SK-N-SH (cell line): Measurements from ENCODE around the gene RHOU. TPM values are rescaled to one million over a fixed set of nuclear protein-coding genes. Genes with fewer than 3 reads are reported as not detected.

Experiments
- CTCF ChIA-PET: fragments of 300-600, 350-600 bp; formaldehyde crosslinking; extraction: SDS; loops from one replicate; lab custom pipeline; 2021; lab: Yijun Ruan, JAX
- POLR2A ChIA-PET: fragments of 350-600 bp; sonication (Branson Sonifier 250); formaldehyde crosslinking; extraction: SDS; loops from one replicate; lab custom pipeline; 2020; ENCODE audit warnings: antibody characterized with exemption, inconsistent platforms; lab: Yijun Ruan, JAX
- DNase-seq: peaks from one replicate; pipeline ENCODE4 v3.0.0; 2012
- H2AFZ ChIP-seq: fragments of 200-600 bp; sonication (generic); 2 replicates; pipeline ENCODE4 v1.8.1; 2016; ENCODE audit warnings: antibody characterized with exemption, mild to moderate bottlenecking, low read depth
- H3F3A ChIP-seq: fragments of 200-600 bp; sonication (generic); replicated peaks from 2 replicates; pipeline ENCODE3; 2016; ENCODE audit warnings: antibody characterized with exemption, mild to moderate bottlenecking; ENCODE audit not compliant: insufficient read depth
- H3K27ac ChIP-seq, 2 experiments: fragments of 200-500 bp in 1 of 2; fragments of 200-600 bp in 1 of 2; sonication (Bioruptor generic) in 1 of 2; sonication (generic), shearing (Covaris generic) in 1 of 2; 2 replicates each; pipeline versions ENCODE4 v1.5.1 to v1.6.1; 2014 to 2016; ENCODE audit warnings: low read depth in 2 of 2, inconsistent platforms in 1 of 2, low read length in 1 of 2, mild to moderate bottlenecking in 1 of 2, mixed read lengths in 1 of 2
- H3K27me3 ChIP-seq: fragments of 200-600 bp; sonication (generic), shearing (Covaris generic); 2 replicates; pipeline ENCODE4 v1.6.1; 2016; ENCODE audit warnings: mixed run types; ENCODE audit not compliant: insufficient read depth
- H3K36me3 ChIP-seq, 2 experiments: fragments of 200-500 bp in 1 of 2; fragments of 200-600 bp in 1 of 2; sonication (Bioruptor generic) in 1 of 2; sonication (generic) in 1 of 2; replicated peaks in 1 of 2; 2 replicates each; pipeline versions ENCODE3 to v1.5.1; 2014 to 2016; ENCODE audit warnings: low read length in 1 of 2, mild to moderate bottlenecking in 1 of 2; ENCODE audit not compliant: insufficient read depth in 2 of 2, control insufficient read depth in 1 of 2
- H3K4me1 ChIP-seq, 2 experiments: fragments of 200-500 bp in 1 of 2; fragments of 200-600 bp in 1 of 2; sonication (Bioruptor generic) in 1 of 2; sonication (generic), shearing (Covaris generic) in 1 of 2; 2 replicates each; pipeline versions ENCODE4 v1.5.1 to v1.6.1; 2014 to 2016; ENCODE audit warnings: low read depth in 1 of 2, low read length in 1 of 2, mixed run types in 1 of 2; ENCODE audit not compliant: insufficient read depth in 2 of 2, control insufficient read depth in 1 of 2
- H3K4me2 ChIP-seq: fragments of 200-600 bp; sonication (generic), shearing (Covaris generic); 2 replicates; pipeline ENCODE4 v1.6.1; 2017; ENCODE audit warnings: mixed run types
- H3K4me3 ChIP-seq, 2 experiments: fragments of 200-500 bp in 1 of 2; fragments of 200-600 bp in 1 of 2; sonication (Bioruptor generic) in 1 of 2; sonication (generic), shearing (Covaris generic) in 1 of 2; 2 replicates each; pipeline versions ENCODE4 v1.5.1 to v1.8.1; 2014 to 2016; ENCODE audit warnings: low read depth in 2 of 2, inconsistent platforms in 1 of 2, low read length in 1 of 2, mild to moderate bottlenecking in 1 of 2, mixed read lengths in 1 of 2, moderate library complexity in 1 of 2
- H3K79me2 ChIP-seq: fragments of 200-600 bp; sonication (generic); 2 replicates; pipeline ENCODE4 v1.8.1; 2017; ENCODE audit warnings: mild to moderate bottlenecking; ENCODE audit not compliant: insufficient read depth
- H3K9ac ChIP-seq: fragments of 200-600 bp; sonication (generic); 2 replicates; pipeline ENCODE4 v1.6.1; 2017; ENCODE audit warnings: mixed run types
- H3K9me2 ChIP-seq: fragments of 200-600 bp; sonication (generic); 2 replicates; pipeline ENCODE4 v1.6.1; 2017; ENCODE audit warnings: mixed run types
- H3K9me3 ChIP-seq: fragments of 200-600 bp; sonication (generic); 2 replicates; pipeline ENCODE4 v1.6.1; 2017; ENCODE audit warnings: mixed run types, mild to moderate bottlenecking, moderate library complexity
- H4K20me1 ChIP-seq: fragments of 200-600 bp; sonication (generic); 2 replicates; pipeline ENCODE4 v1.6.1; 2017; ENCODE audit warnings: mild to moderate bottlenecking, mixed run types; ENCODE audit not compliant: insufficient read depth
- EZH2phosphoT487 ChIP-seq: fragments of 200-600 bp; sonication (generic); IDR thresholded peaks from 2 replicates; pipeline ENCODE4 v1.6.1; 2017; ENCODE audit warnings: low read depth, mixed run types, mild to moderate bottlenecking, antibody characterized with exemption, moderate library complexity, borderline replicate concordance
- FOXM1 ChIP-seq: IDR thresholded peaks from 2 replicates; pipeline ENCODE4 v1.4.0; 2012; ENCODE audit warnings: low read depth, mild to moderate bottlenecking
- GABPA ChIP-seq: IDR thresholded peaks from 2 replicates; pipeline ENCODE4 v1.4.0; 2012; ENCODE audit warnings: low read depth, mild to moderate bottlenecking
- JUND ChIP-seq: IDR thresholded peaks from 2 replicates; pipeline ENCODE4 v1.4.0; 2012
- MXI1 ChIP-seq: IDR thresholded peaks from 2 replicates; pipeline ENCODE4 v1.6.1; 2012; ENCODE audit warnings: mild to moderate bottlenecking, low read depth, low read length, improper control_type of control experiment
- NRF1 ChIP-seq: IDR thresholded peaks from 2 replicates; pipeline ENCODE4 v1.6.1; 2012; ENCODE audit warnings: low read depth, mild to moderate bottlenecking, low read length
- RFX5 ChIP-seq: IDR thresholded peaks from 2 replicates; pipeline ENCODE4 v1.6.1; 2012; ENCODE audit warnings: mild to moderate bottlenecking, improper control_type of control experiment, low read length
- RXRA ChIP-seq: IDR thresholded peaks from 2 replicates; pipeline ENCODE4 v1.4.0; 2012; ENCODE audit warnings: low read depth, mild to moderate bottlenecking, borderline replicate concordance
- TCF12 ChIP-seq: IDR thresholded peaks from 2 replicates; pipeline ENCODE4 v1.4.0; 2012
- USF1 ChIP-seq: IDR thresholded peaks from 2 replicates; pipeline ENCODE4 v1.4.0; 2012; ENCODE audit warnings: low read depth, borderline replicate concordance
- YY1 ChIP-seq: IDR thresholded peaks from 2 replicates; pipeline ENCODE4 v1.4.0; 2012; ENCODE audit warnings: low read depth, mild to moderate bottlenecking
- ZBTB33 ChIP-seq: IDR thresholded peaks from 2 replicates; pipeline ENCODE4 v1.4.0; 2012; ENCODE audit warnings: low read depth, borderline replicate concordance
- whole genome bisulfite sequencing: methylation state at CpG from one replicate; pipeline ENCODE4 v1.1.6; 2017; ENCODE audit warnings: low lambda C conversion rate; 5-methylcytosine and 5-hydroxymethylcytosine counted together
- polyA plus RNA-seq, 3 experiments: library from polyadenylated mRNA; depleted of rRNA; stranded (reverse); fragments of >200 nt; gene quantifications; 2 replicates each; pipeline ENCODE4 v1.2.3, GENCODE V29; 2012
- TF ChIP-seq, protein P1 (sequence below): fragments of 150-350 bp; IDR thresholded peaks from 2 replicates; pipeline ENCODE4 v1.6.1; 2016; ENCODE audit warnings: mild to moderate bottlenecking, low read depth, low read length
- TF ChIP-seq, protein P2 (sequence below): IDR thresholded peaks from 2 replicates; pipeline ENCODE4; 2012
- TF ChIP-seq, protein P3 (sequence below): fragments of 150-350 bp; IDR thresholded peaks from 2 replicates; pipeline ENCODE4 v1.6.1; 2017; ENCODE audit warnings: antibody characterized with exemption, low read length, low read depth, borderline replicate concordance

The RHOU gene
- polyA plus RNA-seq, 1 of the 3 experiments (the other 2 are of a cell fraction) = 0.36 TPM

- Histone ChIP-seq H2AFZ (no peak overlapping the region), H3K27me3 (no peaks in the 10 kb centered on the region), H3K36me3 (no peaks in the 10 kb centered on the region), H3K27ac (no peak overlapping the region), H3K9me3 (no peaks in the 10 kb centered on the region), H3F3A (no peaks in the 10 kb centered on the region), H4K20me1 (no peaks in the 10 kb centered on the region), H3K4me2 (no peak overlapping the region), H3K9ac (no peak overlapping the region), H3K4me1 (peaks cover 0 to 26% of the 10 kb centered on the region in 2 experiments; a peak in 2 of 4 replicates), H3K4me3 (no peak overlapping the region), H3K79me2 (no peaks in the 10 kb centered on the region), H3K9me2 (no peaks in the 10 kb centered on the region)
- no peak for DNase-seq
- POLR2A ChIA-PET = no interaction called here
- CTCF ChIA-PET = interaction anchor here (1.0 to 1.2 kb wide), 2 partner anchors 31 to 460 kb away, joined by 3 read pairs; partner anchors contain the start of gene RHOU
- WGBS = 42% methylated on average over 3 of the region's 3 CpGs
- no peak for TF ChIP-seq GABPA
- no peak for TF ChIP-seq MXI1
- no peak for TF ChIP-seq USF1
- TF ChIP-seq, protein P1, sequence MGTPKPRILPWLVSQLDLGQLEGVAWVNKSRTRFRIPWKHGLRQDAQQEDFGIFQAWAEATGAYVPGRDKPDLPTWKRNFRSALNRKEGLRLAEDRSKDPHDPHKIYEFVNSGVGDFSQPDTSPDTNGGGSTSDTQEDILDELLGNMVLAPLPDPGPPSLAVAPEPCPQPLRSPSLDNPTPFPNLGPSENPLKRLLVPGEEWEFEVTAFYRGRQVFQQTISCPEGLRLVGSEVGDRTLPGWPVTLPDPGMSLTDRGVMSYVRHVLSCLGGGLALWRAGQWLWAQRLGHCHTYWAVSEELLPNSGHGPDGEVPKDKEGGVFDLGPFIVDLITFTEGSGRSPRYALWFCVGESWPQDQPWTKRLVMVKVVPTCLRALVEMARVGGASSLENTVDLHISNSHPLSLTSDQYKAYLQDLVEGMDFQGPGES = no peak
- no peak for TF ChIP-seq RXRA
- TF ChIP-seq RFX5 = no peak
- TF ChIP-seq, protein P2, sequence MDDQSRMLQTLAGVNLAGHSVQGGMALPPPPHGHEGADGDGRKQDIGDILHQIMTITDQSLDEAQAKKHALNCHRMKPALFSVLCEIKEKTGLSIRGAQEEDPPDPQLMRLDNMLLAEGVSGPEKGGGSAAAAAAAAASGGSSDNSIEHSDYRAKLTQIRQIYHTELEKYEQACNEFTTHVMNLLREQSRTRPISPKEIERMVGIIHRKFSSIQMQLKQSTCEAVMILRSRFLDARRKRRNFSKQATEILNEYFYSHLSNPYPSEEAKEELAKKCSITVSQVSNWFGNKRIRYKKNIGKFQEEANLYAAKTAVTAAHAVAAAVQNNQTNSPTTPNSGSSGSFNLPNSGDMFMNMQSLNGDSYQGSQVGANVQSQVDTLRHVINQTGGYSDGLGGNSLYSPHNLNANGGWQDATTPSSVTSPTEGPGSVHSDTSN = no peak
- TF ChIP-seq EZH2phosphoT487 = no peak
- no peak for TF ChIP-seq JUND
- TF ChIP-seq, protein P3, sequence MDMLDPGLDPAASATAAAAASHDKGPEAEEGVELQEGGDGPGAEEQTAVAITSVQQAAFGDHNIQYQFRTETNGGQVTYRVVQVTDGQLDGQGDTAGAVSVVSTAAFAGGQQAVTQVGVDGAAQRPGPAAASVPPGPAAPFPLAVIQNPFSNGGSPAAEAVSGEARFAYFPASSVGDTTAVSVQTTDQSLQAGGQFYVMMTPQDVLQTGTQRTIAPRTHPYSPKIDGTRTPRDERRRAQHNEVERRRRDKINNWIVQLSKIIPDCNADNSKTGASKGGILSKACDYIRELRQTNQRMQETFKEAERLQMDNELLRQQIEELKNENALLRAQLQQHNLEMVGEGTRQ = no peak
- no peak for TF ChIP-seq ZBTB33
- TF ChIP-seq FOXM1 = no peak
- TF ChIP-seq NRF1 = no peak
- TF ChIP-seq YY1 = no peak
- TF ChIP-seq TCF12 = no peak
Observed at GRCh38 chr1:228766788-228767187, 31.5 kb downstream of the RHOU start.
